ENCODE results near the gene NOL8. TPM values are rescaled to one million over a fixed set of nuclear protein-coding genes. Genes with fewer than 3 reads are reported as not detected.
A peak's percentile ranks its signal among the peaks of the same experiment; 100 is the strongest.

NOL8 gene
- total RNA-seq, 2 donors from 2014 or later = 50.7 to 56.6 TPM

DNA sequence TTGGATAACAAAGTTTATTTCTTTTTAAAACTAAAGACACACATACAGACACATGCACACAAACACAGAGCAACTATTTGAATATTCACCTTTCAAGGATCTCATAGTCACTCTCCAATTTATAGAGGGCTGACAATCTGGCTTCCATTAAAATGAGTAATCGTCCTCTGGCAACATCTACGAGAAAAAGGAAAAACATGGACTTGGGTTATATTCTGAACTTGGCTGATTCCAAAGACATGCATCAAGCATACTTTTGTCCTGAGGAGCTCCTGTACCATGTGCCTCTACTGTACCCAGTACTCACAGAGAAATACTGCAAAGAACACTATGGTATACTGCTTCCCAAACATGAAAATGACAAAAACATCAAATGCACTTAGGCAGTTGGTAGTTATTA lies 47.0 kb downstream of the NOL8 start:
- Mint-ChIP-seq H3K4me1 (ENCODE audit: low read depth) (peaks cover 44% of the 10 kb centered on the region), H3K27ac (no peak overlapping the region), H3K36me3 (ENCODE audit: insufficient read depth in 2 of 2) (peaks cover 15 to 61% of the 10 kb centered on the region in 2 donors), H3K4me3 (no peak overlapping the region), H3K9me3 (no peaks in the 10 kb centered on the region), H3K27me3 (ENCODE audit: low read depth) (no peaks in the 10 kb centered on the region)
- DNase-seq (no peak), ATAC-seq (replicated peaks in 1 of 2) (no peak)

GRCh38 chr9:92276331-92277032 lies 48.7 kb downstream of the NOL8 start:
- no peak overlapping the region for H3K4me3 Mint-ChIP-seq
- no peaks in the 10 kb centered on the region for H3K9me3 Mint-ChIP-seq
- H3K27me3 Mint-ChIP-seq (ENCODE audit: low read depth) = no peaks in the 10 kb centered on the region
- peaks cover 44% of the 10 kb centered on the region for H3K4me1 Mint-ChIP-seq (ENCODE audit: low read depth)
- no peak for ATAC-seq (replicated peaks in 1 of 2)
- H3K27ac Mint-ChIP-seq = peak overlapping the region; percentile 89
- no peak for DNase-seq
- H3K36me3 Mint-ChIP-seq (ENCODE audit: insufficient read depth in 2 of 2) = peaks cover 15 to 62% of the 10 kb centered on the region in 2 donors

DNA sequence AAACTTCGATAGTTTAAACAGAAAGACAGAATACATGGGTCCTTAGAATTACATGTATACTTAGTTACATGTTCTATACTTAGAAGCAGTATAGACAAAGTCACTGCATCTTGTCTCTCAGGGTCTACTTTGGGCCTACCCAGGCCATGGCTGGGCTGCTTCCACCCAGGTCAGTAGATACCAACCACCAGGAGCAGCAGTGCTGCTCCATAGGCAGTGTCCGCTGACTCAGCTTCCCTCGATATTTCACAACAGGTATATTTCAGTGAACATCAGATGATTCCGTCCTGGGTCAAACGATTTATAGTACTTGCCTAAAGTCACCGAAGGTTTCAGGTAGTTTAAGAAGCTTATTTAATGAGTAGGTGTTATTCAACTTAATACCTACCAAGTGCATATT lies 49.6 kb downstream of the NOL8 start:
- no peak overlapping the region for H3K4me3 Mint-ChIP-seq
- peaks cover 19 to 63% of the 10 kb centered on the region in 2 donors for H3K36me3 Mint-ChIP-seq (ENCODE audit: insufficient read depth in 2 of 2)
- ATAC-seq (replicated peaks in 1 of 2) (no peak), DNase-seq (no peak)
- peaks cover 44% of the 10 kb centered on the region for H3K4me1 Mint-ChIP-seq (ENCODE audit: low read depth)
- peak overlapping the region; percentile 89 for H3K27ac Mint-ChIP-seq
- no peaks in the 10 kb centered on the region for H3K27me3 Mint-ChIP-seq (ENCODE audit: low read depth)
- H3K9me3 Mint-ChIP-seq = no peaks in the 10 kb centered on the region

DNA sequence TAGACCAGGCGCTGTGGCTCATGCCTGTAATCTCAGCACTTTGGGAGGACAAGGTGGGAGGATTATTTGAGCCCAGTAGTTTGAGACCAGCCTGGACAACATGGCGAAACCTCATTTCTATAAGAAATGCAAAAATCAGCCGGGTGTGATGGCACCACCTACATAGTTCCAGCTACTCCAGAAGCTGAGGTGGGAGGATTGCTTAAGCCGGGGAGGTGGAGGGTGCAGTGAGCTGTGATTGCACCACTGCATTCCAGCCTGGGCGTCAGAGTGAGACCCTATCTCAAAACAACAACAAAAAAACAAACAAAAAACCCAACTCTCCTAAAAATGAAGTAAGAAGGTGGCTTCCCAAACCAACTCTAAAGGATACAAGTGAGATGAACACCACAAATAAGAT lies 54.6 kb downstream of the NOL8 start:
- Mint-ChIP-seq H3K27me3 (ENCODE audit: low read depth) (no peaks in the 10 kb centered on the region), H3K4me3 (no peak overlapping the region), H3K9me3 (no peaks in the 10 kb centered on the region), H3K36me3 (ENCODE audit: insufficient read depth in 2 of 2) (peaks cover 16 to 59% of the 10 kb centered on the region in 2 donors), H3K4me1 (ENCODE audit: low read depth) (no peaks in the 10 kb centered on the region), H3K27ac (no peak overlapping the region)
- ATAC-seq (replicated peaks in 1 of 2) (no peak), DNase-seq (no peak)

GRCh38 chr9:92266486-92266885 lies 58.7 kb downstream of the NOL8 start:
- H3K36me3 Mint-ChIP-seq (ENCODE audit: insufficient read depth in 2 of 2) = peaks cover 12 to 52% of the 10 kb centered on the region in 2 donors
- ATAC-seq (replicated peaks in 1 of 2) = no peak
- H3K4me1 Mint-ChIP-seq (ENCODE audit: low read depth) = no peaks in the 10 kb centered on the region

DNA sequence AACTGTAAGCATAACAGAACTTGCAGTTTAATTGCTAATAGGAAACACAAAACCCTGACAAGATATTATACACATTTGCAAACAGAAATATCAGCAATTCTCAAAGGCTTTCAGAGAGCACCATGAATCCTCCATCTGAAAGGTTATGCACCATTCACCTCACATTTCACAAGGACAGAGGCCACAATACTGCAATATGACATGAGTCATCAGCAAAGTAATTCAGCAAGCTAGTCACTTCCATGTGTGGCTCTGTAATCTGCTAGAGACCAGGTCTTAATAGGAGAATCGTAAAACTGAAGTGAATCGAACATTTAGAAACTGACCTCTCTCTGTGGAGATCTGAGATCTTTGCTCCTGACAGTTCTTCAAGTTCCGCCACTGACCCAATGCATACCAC lies 60.0 kb downstream of the NOL8 start:
- Mint-ChIP-seq H3K27ac (no peak overlapping the region), H3K9me3 (no peaks in the 10 kb centered on the region), H3K36me3 (ENCODE audit: insufficient read depth in 2 of 2) (peaks cover 8 to 45% of the 10 kb centered on the region in 2 donors), H3K27me3 (ENCODE audit: low read depth) (no peaks in the 10 kb centered on the region), H3K4me3 (no peak overlapping the region), H3K4me1 (ENCODE audit: low read depth) (no peaks in the 10 kb centered on the region)
- peak in 1 of 2 donors; percentile 23 for ATAC-seq (replicated peaks in 1 of 2)
- no peak for DNase-seq

More at GRCh38 chr9:92266486-92266885, 58.7 kb downstream of the NOL8 start:
- Mint-ChIP-seq H3K27me3 (ENCODE audit: low read depth) (no peaks in the 10 kb centered on the region), H3K9me3 (no peaks in the 10 kb centered on the region), H3K27ac (no peak overlapping the region), H3K4me3 (no peak overlapping the region)
- no peak for DNase-seq

GRCh38 chr9:92263131-92263530 lies 62.0 kb downstream of the NOL8 start:
- Mint-ChIP-seq H3K27ac (peak overlapping the region; percentile 26), H3K36me3 (ENCODE audit: insufficient read depth in 2 of 2) (peaks cover 8 to 47% of the 10 kb centered on the region in 2 donors), H3K4me1 (ENCODE audit: low read depth) (no peaks in the 10 kb centered on the region), H3K9me3 (no peaks in the 10 kb centered on the region), H3K4me3 (no peak overlapping the region), H3K27me3 (ENCODE audit: low read depth) (no peaks in the 10 kb centered on the region)
- ATAC-seq (replicated peaks in 1 of 2) (no peak), DNase-seq (no peak)

GRCh38 chr9:92257327-92257726 lies 67.8 kb downstream of the NOL8 start:
- Mint-ChIP-seq H3K36me3 (ENCODE audit: insufficient read depth in 2 of 2) (peaks cover 17 to 38% of the 10 kb centered on the region in 2 donors), H3K27me3 (ENCODE audit: low read depth) (no peaks in the 10 kb centered on the region), H3K27ac (no peak overlapping the region), H3K4me1 (ENCODE audit: low read depth) (no peaks in the 10 kb centered on the region), H3K9me3 (no peaks in the 10 kb centered on the region), H3K4me3 (no peak overlapping the region)
- DNase-seq = no peak
- no peak for ATAC-seq (replicated peaks in 1 of 2)

- no peak overlapping the region for H3K27ac Mint-ChIP-seq
- no peaks in the 10 kb centered on the region for H3K4me1 Mint-ChIP-seq (ENCODE audit: low read depth)
- no peaks in the 10 kb centered on the region for H3K27me3 Mint-ChIP-seq (ENCODE audit: low read depth)
- H3K36me3 Mint-ChIP-seq (ENCODE audit: insufficient read depth in 2 of 2) = peaks cover 16 to 45% of the 10 kb centered on the region in 2 donors
- ATAC-seq (replicated peaks in 1 of 2) (no peak), DNase-seq (no peak)
- no peaks in the 10 kb centered on the region for H3K9me3 Mint-ChIP-seq
- H3K4me3 Mint-ChIP-seq = no peak overlapping the region
These were observed 70.5 kb downstream of the NOL8 start for GRCh38 chr9:92254381-92255337.

DNA sequence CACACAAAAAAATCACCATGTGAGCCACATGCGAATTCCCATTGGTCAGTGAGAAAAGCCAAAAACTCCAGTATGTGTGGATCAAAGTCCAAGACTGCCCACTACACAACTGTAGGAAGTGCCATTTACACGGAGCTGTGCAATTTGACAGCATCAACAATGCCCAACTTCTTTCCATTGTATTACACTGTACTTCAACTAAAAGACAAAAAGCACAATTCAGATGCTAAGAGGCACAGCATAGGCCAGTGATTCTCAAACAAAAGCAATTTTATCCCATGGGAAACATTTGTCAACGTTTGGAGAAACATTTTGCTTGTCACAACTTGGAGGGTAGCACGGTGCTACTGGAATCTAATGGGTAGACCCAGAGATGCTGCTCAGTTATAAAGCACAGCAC lies 71.5 kb downstream of the NOL8 start:
- Mint-ChIP-seq H3K27me3 (ENCODE audit: low read depth) (no peaks in the 10 kb centered on the region), H3K4me3 (no peak overlapping the region), H3K36me3 (ENCODE audit: insufficient read depth in 2 of 2) (peaks cover 15 to 45% of the 10 kb centered on the region in 2 donors), H3K9me3 (no peaks in the 10 kb centered on the region), H3K4me1 (ENCODE audit: low read depth) (no peaks in the 10 kb centered on the region), H3K27ac (peak overlapping the region; percentile 42)
- ATAC-seq (replicated peaks in 1 of 2) (no peak), DNase-seq (no peak)

- no peaks in the 10 kb centered on the region for H3K27me3 Mint-ChIP-seq (ENCODE audit: low read depth)
- H3K4me3 Mint-ChIP-seq = no peak overlapping the region
- peaks cover 11% of the 10 kb centered on the region for H3K4me1 Mint-ChIP-seq (ENCODE audit: low read depth)
- no peak overlapping the region for H3K27ac Mint-ChIP-seq
- no peak for DNase-seq
- H3K36me3 Mint-ChIP-seq (ENCODE audit: insufficient read depth in 2 of 2) = peaks cover 29 to 66% of the 10 kb centered on the region in 2 donors
- no peaks in the 10 kb centered on the region for H3K9me3 Mint-ChIP-seq
- no peak for ATAC-seq (replicated peaks in 1 of 2)
These were observed 77.2 kb downstream of the NOL8 start for GRCh38 chr9:92247981-92248380.
